SK-N-SH (cell line): ENCODE data around the gene ITGB8. TPM values are rescaled to one million over a fixed set of nuclear protein-coding genes. Genes with fewer than 3 reads are reported as not detected.
"Not testable (repeated sequence)": the region's sequence is repeated elsewhere in the genome, so short reads cannot be mapped to it uniquely, and the experiment has no call there.

Experiments
- CTCF ChIA-PET: fragments of 300-600, 350-600 bp; formaldehyde crosslinking; extraction: SDS; loops from one replicate; lab custom pipeline; 2021; lab: Yijun Ruan, JAX
- POLR2A ChIA-PET: fragments of 350-600 bp; sonication (Branson Sonifier 250); formaldehyde crosslinking; extraction: SDS; loops from one replicate; lab custom pipeline; 2020; ENCODE audit warnings: antibody characterized with exemption, inconsistent platforms; lab: Yijun Ruan, JAX
- DNase-seq: peaks from one replicate; pipeline ENCODE4 v3.0.0; 2012
- H2AFZ ChIP-seq: fragments of 200-600 bp; sonication (generic); 2 replicates; pipeline ENCODE4 v1.8.1; 2016; ENCODE audit warnings: antibody characterized with exemption, mild to moderate bottlenecking, low read depth
- H3F3A ChIP-seq: fragments of 200-600 bp; sonication (generic); replicated peaks from 2 replicates; pipeline ENCODE3; 2016; ENCODE audit warnings: antibody characterized with exemption, mild to moderate bottlenecking; ENCODE audit not compliant: insufficient read depth
- H3K27ac ChIP-seq, 2 experiments: fragments of 200-500 bp in 1 of 2; fragments of 200-600 bp in 1 of 2; sonication (Bioruptor generic) in 1 of 2; sonication (generic), shearing (Covaris generic) in 1 of 2; 2 replicates each; pipeline versions ENCODE4 v1.5.1 to v1.6.1; 2014 to 2016; ENCODE audit warnings: low read depth in 2 of 2, inconsistent platforms in 1 of 2, low read length in 1 of 2, mild to moderate bottlenecking in 1 of 2, mixed read lengths in 1 of 2
- H3K27me3 ChIP-seq: fragments of 200-600 bp; sonication (generic), shearing (Covaris generic); 2 replicates; pipeline ENCODE4 v1.6.1; 2016; ENCODE audit warnings: mixed run types; ENCODE audit not compliant: insufficient read depth
- H3K36me3 ChIP-seq, 2 experiments: fragments of 200-500 bp in 1 of 2; fragments of 200-600 bp in 1 of 2; sonication (Bioruptor generic) in 1 of 2; sonication (generic) in 1 of 2; replicated peaks in 1 of 2; 2 replicates each; pipeline versions ENCODE3 to v1.5.1; 2014 to 2016; ENCODE audit warnings: low read length in 1 of 2, mild to moderate bottlenecking in 1 of 2; ENCODE audit not compliant: insufficient read depth in 2 of 2, control insufficient read depth in 1 of 2
- H3K4me1 ChIP-seq, 2 experiments: fragments of 200-500 bp in 1 of 2; fragments of 200-600 bp in 1 of 2; sonication (Bioruptor generic) in 1 of 2; sonication (generic), shearing (Covaris generic) in 1 of 2; 2 replicates each; pipeline versions ENCODE4 v1.5.1 to v1.6.1; 2014 to 2016; ENCODE audit warnings: low read depth in 1 of 2, low read length in 1 of 2, mixed run types in 1 of 2; ENCODE audit not compliant: insufficient read depth in 2 of 2, control insufficient read depth in 1 of 2
- H3K4me2 ChIP-seq: fragments of 200-600 bp; sonication (generic), shearing (Covaris generic); 2 replicates; pipeline ENCODE4 v1.6.1; 2017; ENCODE audit warnings: mixed run types
- H3K4me3 ChIP-seq, 2 experiments: fragments of 200-500 bp in 1 of 2; fragments of 200-600 bp in 1 of 2; sonication (Bioruptor generic) in 1 of 2; sonication (generic), shearing (Covaris generic) in 1 of 2; 2 replicates each; pipeline versions ENCODE4 v1.5.1 to v1.8.1; 2014 to 2016; ENCODE audit warnings: low read depth in 2 of 2, inconsistent platforms in 1 of 2, low read length in 1 of 2, mild to moderate bottlenecking in 1 of 2, mixed read lengths in 1 of 2, moderate library complexity in 1 of 2
- H3K79me2 ChIP-seq: fragments of 200-600 bp; sonication (generic); 2 replicates; pipeline ENCODE4 v1.8.1; 2017; ENCODE audit warnings: mild to moderate bottlenecking; ENCODE audit not compliant: insufficient read depth
- H3K9ac ChIP-seq: fragments of 200-600 bp; sonication (generic); 2 replicates; pipeline ENCODE4 v1.6.1; 2017; ENCODE audit warnings: mixed run types
- H3K9me2 ChIP-seq: fragments of 200-600 bp; sonication (generic); 2 replicates; pipeline ENCODE4 v1.6.1; 2017; ENCODE audit warnings: mixed run types
- H3K9me3 ChIP-seq: fragments of 200-600 bp; sonication (generic); 2 replicates; pipeline ENCODE4 v1.6.1; 2017; ENCODE audit warnings: mixed run types, mild to moderate bottlenecking, moderate library complexity
- H4K20me1 ChIP-seq: fragments of 200-600 bp; sonication (generic); 2 replicates; pipeline ENCODE4 v1.6.1; 2017; ENCODE audit warnings: mild to moderate bottlenecking, mixed run types; ENCODE audit not compliant: insufficient read depth
- CHD2 ChIP-seq: fragments of 150-350 bp; IDR thresholded peaks from 2 replicates; pipeline ENCODE4 v1.6.1; 2018; ENCODE audit warnings: low read length; ENCODE audit not compliant: partially characterized antibody
- GABPA ChIP-seq: IDR thresholded peaks from 2 replicates; pipeline ENCODE4 v1.4.0; 2012; ENCODE audit warnings: low read depth, mild to moderate bottlenecking
- MAX ChIP-seq: IDR thresholded peaks from 2 replicates; pipeline ENCODE4 v1.4.0; 2012; ENCODE audit warnings: low read depth
- MEF2A ChIP-seq: IDR thresholded peaks from 2 replicates; pipeline ENCODE4 v1.4.0; 2012; ENCODE audit warnings: low read depth, borderline replicate concordance
- NRF1 ChIP-seq: IDR thresholded peaks from 2 replicates; pipeline ENCODE4 v1.6.1; 2012; ENCODE audit warnings: low read depth, mild to moderate bottlenecking, low read length
- RCOR1 ChIP-seq: fragments of 150-350 bp; IDR thresholded peaks from 2 replicates; pipeline ENCODE4 v1.6.1; 2017; ENCODE audit warnings: antibody characterized with exemption, low read length
- YY1 ChIP-seq: IDR thresholded peaks from 2 replicates; pipeline ENCODE4 v1.4.0; 2012; ENCODE audit warnings: low read depth, mild to moderate bottlenecking
- ZBTB33 ChIP-seq: IDR thresholded peaks from 2 replicates; pipeline ENCODE4 v1.4.0; 2012; ENCODE audit warnings: low read depth, borderline replicate concordance
- WGBS: methylation state at CpG from one replicate; pipeline ENCODE4 v1.1.6; 2017; ENCODE audit warnings: low lambda C conversion rate; 5-methylcytosine and 5-hydroxymethylcytosine counted together
- polyA plus RNA-seq, 3 experiments: library from polyadenylated mRNA; depleted of rRNA; stranded (reverse); fragments of >200 nt; gene quantifications; 2 replicates each; pipeline ENCODE4 v1.2.3, GENCODE V29; 2012

Gene ITGB8
- polyA plus RNA-seq, 1 of the 3 experiments (the other 2 are of a cell fraction) = 0.62 TPM

DNA sequence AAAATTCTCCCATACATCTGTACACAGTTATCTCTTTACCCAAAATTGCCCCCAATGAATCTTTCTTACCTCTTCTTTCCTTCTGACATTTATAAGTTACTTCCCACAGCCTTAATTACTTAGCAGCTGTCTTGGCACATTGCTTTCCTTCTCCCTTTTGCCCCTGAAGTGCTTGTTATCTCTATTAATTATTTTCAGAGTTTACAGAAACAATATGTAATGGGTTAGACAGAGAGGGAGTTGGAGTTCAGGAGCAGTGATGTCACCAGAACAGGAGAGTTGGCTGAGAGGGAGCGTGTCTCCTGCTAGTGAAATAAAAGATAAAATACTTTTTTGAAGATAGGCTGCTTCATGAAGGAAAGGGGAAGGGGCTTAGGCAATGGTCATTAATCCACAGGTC, 57.4 kb downstream of the ITGB8 start:
- H3F3A ChIP-seq = peaks cover 4% of the 10 kb centered on the region
- peaks cover 2 to 10% of the 10 kb centered on the region in 2 experiments; a peak in 3 of 4 replicates for H3K4me1 ChIP-seq
- H2AFZ ChIP-seq = no peak overlapping the region
- no peaks in the 10 kb centered on the region for H3K9me2 ChIP-seq
- no peak overlapping the region for H3K27ac ChIP-seq
- no peaks in the 10 kb centered on the region for H3K9me3 ChIP-seq
- H3K4me2 ChIP-seq = no peak overlapping the region
- no peak overlapping the region for H3K4me3 ChIP-seq
- POLR2A ChIA-PET = no interaction called here
- no peak overlapping the region for H3K9ac ChIP-seq
- CTCF ChIA-PET = interaction anchor here (1.0 kb wide), 1 partner anchor 20 kb away, joined by 3 read pairs; no protein-coding TSS in a partner anchor
- 83% methylated on average over 1 of the region's 1 CpG for WGBS
- DNase-seq = no peak
- H3K36me3 ChIP-seq = no peaks in the 10 kb centered on the region
- no peaks in the 10 kb centered on the region for H3K79me2 ChIP-seq
- TF ChIP-seq ZBTB33 = no peak
- no peak for TF ChIP-seq YY1
- no peak for TF ChIP-seq RCOR1
- no peak for TF ChIP-seq MAX
- TF ChIP-seq NRF1 = no peak
- TF ChIP-seq CHD2 = no peak
- no peaks in the 10 kb centered on the region for H3K27me3 ChIP-seq
- H4K20me1 ChIP-seq = no peaks in the 10 kb centered on the region

GRCh38 chr7:20389192-20389591, 58.5 kb downstream of the ITGB8 start:
- H3K9ac ChIP-seq, H3K4me2 ChIP-seq, H2AFZ ChIP-seq, H3K4me3 ChIP-seq, H3K9me2 ChIP-seq, H3K27ac ChIP-seq, POLR2A ChIA-PET, DNase-seq, H4K20me1 ChIP-seq, H3F3A ChIP-seq, H3K27me3 ChIP-seq, H3K9me3 ChIP-seq, H3K79me2 ChIP-seq, H3K36me3 ChIP-seq, H3K4me1 ChIP-seq: not testable (repeated sequence)
- CTCF ChIA-PET = interaction anchor here (1.8 kb wide), 1 partner anchor 13 kb away, joined by 8 read pairs; no protein-coding TSS in a partner anchor
- WGBS = 76% methylated on average over 2 of the region's 2 CpGs

DNA sequence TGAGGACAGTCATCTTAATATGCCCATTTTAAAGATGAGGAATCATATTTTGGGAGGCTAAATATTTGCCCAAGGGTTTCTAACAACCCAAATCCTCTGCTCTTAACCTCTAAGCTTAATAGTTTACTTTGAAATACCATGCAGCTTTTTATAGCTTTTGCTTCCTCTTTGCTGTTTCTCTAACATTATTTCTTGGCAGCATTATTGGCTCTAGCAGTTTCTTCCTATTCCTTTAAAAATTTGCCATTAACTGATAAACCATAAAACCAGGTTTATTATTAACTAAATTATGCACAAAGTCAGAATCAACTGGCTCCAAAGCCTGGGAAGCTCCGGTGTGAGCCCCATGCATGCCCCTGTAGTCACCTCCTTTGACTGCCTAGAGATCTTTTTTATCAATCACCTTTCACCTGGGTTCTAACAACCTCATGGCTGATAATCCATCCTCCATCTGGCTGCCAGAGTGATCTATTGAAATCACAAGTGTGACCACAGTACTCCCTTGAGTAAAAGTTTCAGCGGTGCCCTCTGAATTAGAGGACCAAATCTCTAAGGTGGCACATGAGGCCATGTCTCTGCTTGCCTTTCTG, 62.4 kb downstream of the ITGB8 start:
- no peak overlapping the region for H3K27ac ChIP-seq
- H4K20me1 ChIP-seq = no peaks in the 10 kb centered on the region
- H2AFZ ChIP-seq = no peak overlapping the region
- WGBS = 83% methylated on average over 2 of the region's 2 CpGs
- H3K4me3 ChIP-seq = no peak overlapping the region
- no peak for DNase-seq
- peaks cover 0 to 1% of the 10 kb centered on the region in 2 experiments; a peak in 1 of 4 replicates for H3K4me1 ChIP-seq
- H3F3A ChIP-seq = no peaks in the 10 kb centered on the region
- POLR2A ChIA-PET = no interaction called here
- H3K36me3 ChIP-seq = no peaks in the 10 kb centered on the region
- H3K4me2 ChIP-seq = no peak overlapping the region
- TF ChIP-seq MEF2A (no peak), GABPA (no peak)
- TF ChIP-seq, all 33 proteins: peak for 0
- no peaks in the 10 kb centered on the region for H3K27me3 ChIP-seq
- H3K79me2 ChIP-seq = no peaks in the 10 kb centered on the region
- no peaks in the 10 kb centered on the region for H3K9me3 ChIP-seq
- H3K9ac ChIP-seq = no peak overlapping the region
- no peaks in the 10 kb centered on the region for H3K9me2 ChIP-seq
- CTCF ChIA-PET = interaction anchor here (0.8 to 1.9 kb wide), 4 partner anchors 10 to 93 kb away, joined by 3 to 7 read pairs (median 4); no protein-coding TSS in a partner anchor
